PC-9 (cell line): ENCODE results near the gene TRPV5.

Experiments
- EZH2 ChIP-seq: fragments of 200-600 bp; sonication (generic); IDR thresholded peaks from 2 replicates; pipeline ENCODE4 v1.8.0; 2017; ENCODE audit warnings: antibody characterized with exemption, low read depth
- TF ChIP-seq, protein P1 (sequence below): fragments of 200-600 bp; sonication (generic); conservative IDR thresholded peaks from 2 replicates; pipeline ENCODE4 v1.6.1; 2017; ENCODE audit warnings: mixed run types, antibody characterized with exemption, mild to moderate bottlenecking, moderate library complexity

DNA sequence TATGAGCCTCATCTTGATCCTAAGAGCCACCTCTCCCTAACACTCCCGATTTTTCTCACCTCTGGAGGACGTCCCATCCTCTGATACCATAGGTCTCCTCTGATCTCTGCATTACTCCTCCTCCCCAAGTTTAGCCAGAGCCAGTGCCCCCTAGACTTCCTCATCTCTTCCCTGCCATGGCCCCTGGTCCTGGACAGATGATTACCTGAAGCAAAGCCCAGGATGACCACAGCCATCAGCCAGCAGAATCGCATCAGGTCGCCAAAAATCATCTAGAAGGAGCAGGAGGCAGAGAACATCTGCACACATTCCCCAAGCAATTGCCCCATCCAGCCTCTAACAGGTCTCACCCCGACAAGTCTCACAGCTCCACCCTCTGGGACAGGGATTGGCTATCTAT is 59.7 kb downstream of the TRPV5 start:
- TF ChIP-seq, protein P1, sequence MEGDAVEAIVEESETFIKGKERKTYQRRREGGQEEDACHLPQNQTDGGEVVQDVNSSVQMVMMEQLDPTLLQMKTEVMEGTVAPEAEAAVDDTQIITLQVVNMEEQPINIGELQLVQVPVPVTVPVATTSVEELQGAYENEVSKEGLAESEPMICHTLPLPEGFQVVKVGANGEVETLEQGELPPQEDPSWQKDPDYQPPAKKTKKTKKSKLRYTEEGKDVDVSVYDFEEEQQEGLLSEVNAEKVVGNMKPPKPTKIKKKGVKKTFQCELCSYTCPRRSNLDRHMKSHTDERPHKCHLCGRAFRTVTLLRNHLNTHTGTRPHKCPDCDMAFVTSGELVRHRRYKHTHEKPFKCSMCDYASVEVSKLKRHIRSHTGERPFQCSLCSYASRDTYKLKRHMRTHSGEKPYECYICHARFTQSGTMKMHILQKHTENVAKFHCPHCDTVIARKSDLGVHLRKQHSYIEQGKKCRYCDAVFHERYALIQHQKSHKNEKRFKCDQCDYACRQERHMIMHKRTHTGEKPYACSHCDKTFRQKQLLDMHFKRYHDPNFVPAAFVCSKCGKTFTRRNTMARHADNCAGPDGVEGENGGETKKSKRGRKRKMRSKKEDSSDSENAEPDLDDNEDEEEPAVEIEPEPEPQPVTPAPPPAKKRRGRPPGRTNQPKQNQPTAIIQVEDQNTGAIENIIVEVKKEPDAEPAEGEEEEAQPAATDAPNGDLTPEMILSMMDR: no peak
- no peak for TF ChIP-seq EZH2
